ENCODE measurements around the gene SH2D3C. TPM values are rescaled to one million over a fixed set of nuclear protein-coding genes. Genes with fewer than 3 reads are reported as not detected.

Gene SH2D3C
- polyA plus RNA-seq, 4 donors: 15.1 to 18.6 (median 16.1) TPM

- DNase-seq (ENCODE audit: low read depth in 4 of 4, low spot score in 3 of 4): no peak
Measured at GRCh38 chr9:127808347-127809001, 30.0 kb upstream of the SH2D3C start.

- DNase-seq (ENCODE audit: low read depth in 4 of 4, low spot score in 3 of 4): no peak
Measured at GRCh38 chr9:127806871-127807270, 28.4 kb upstream of the SH2D3C start.

GRCh38 chr9:127805620-127806019, 27.2 kb upstream of the SH2D3C start:
- DNase-seq (ENCODE audit: low read depth in 4 of 4, low spot score in 3 of 4): no peak

GRCh38 chr9:127803507-127804352, 25.3 kb upstream of the SH2D3C start:
- no peak for DNase-seq (ENCODE audit: low read depth in 4 of 4, low spot score in 3 of 4)

GRCh38 chr9:127802576-127803443, 24.3 kb upstream of the SH2D3C start, which contains the start of gene FPGS:
Gene FPGS, plus strand, starts transcription at chr9:127802882. Its CDS starts 43 bp downstream, at chr9:127802925.
- peak in 3 of 4 donors; percentile 66 to 77 (median 70) for DNase-seq (ENCODE audit: low read depth in 4 of 4, low spot score in 3 of 4)

- DNase-seq (ENCODE audit: low read depth in 4 of 4, low spot score in 3 of 4): no peak
Measured at GRCh38 chr9:127801955-127802575, 23.6 kb upstream of the SH2D3C start.

GRCh38 chr9:127796852-127797370, 18.4 kb upstream of the SH2D3C start:
- no peak for DNase-seq (ENCODE audit: low read depth in 4 of 4, low spot score in 3 of 4)

- DNase-seq (ENCODE audit: low read depth in 4 of 4, low spot score in 3 of 4): no peak
Measured at GRCh38 chr9:127796225-127796813, 17.9 kb upstream of the SH2D3C start.

GRCh38 chr9:127794001-127794791, 15.7 kb upstream of the SH2D3C start:
- no peak for DNase-seq (ENCODE audit: low read depth in 4 of 4, low spot score in 3 of 4)

GRCh38 chr9:127793093-127793708, 14.7 kb upstream of the SH2D3C start:
- no peak for DNase-seq (ENCODE audit: low read depth in 4 of 4, low spot score in 3 of 4)

GRCh38 chr9:127792417-127793031, 14.1 kb upstream of the SH2D3C start:
- DNase-seq (ENCODE audit: low read depth in 4 of 4, low spot score in 3 of 4): no peak

- no peak for DNase-seq (ENCODE audit: low read depth in 4 of 4, low spot score in 3 of 4)
Measured at GRCh38 chr9:127791085-127791484, 12.6 kb upstream of the SH2D3C start.

- DNase-seq (ENCODE audit: low read depth in 4 of 4, low spot score in 3 of 4): no peak
Measured at GRCh38 chr9:127790094-127790855, 11.8 kb upstream of the SH2D3C start.

- DNase-seq (ENCODE audit: low read depth in 4 of 4, low spot score in 3 of 4): no peak
Measured at GRCh38 chr9:127789179-127789578, 10.7 kb upstream of the SH2D3C start.

- DNase-seq (ENCODE audit: low read depth in 4 of 4, low spot score in 3 of 4): no peak
Measured at GRCh38 chr9:127788337-127789011, 10.0 kb upstream of the SH2D3C start.

GRCh38 chr9:127786773-127787104, 8.3 kb upstream of the SH2D3C start:
- DNase-seq (ENCODE audit: low read depth in 4 of 4, low spot score in 3 of 4): no peak

All from right renal pelvis (tissue), 4 donors.